Epithelial cell of esophagus (primary cell): Measurements from ENCODE around the gene CYBC1.
"Not testable (repeated sequence)": the region's sequence is repeated elsewhere in the genome, so short reads cannot be mapped to it uniquely, and the experiment has no call there.

ENCODE experiments used
- DNase-seq: peaks from one replicate; pipeline ENCODE4 v3.0.0; 2010; ENCODE audit warnings: low read depth
- H3K4me3 ChIP-seq: 2 replicates; pipeline ENCODE4 v1.5.1; 2011; ENCODE audit warnings: mild to moderate bottlenecking, low read length, control low read depth
- CTCF ChIP-seq: IDR thresholded peaks from 2 replicates; pipeline ENCODE4 v1.5.1; 2011; ENCODE audit warnings: low read depth, mild to moderate bottlenecking, low read length, control low read depth, inconsistent platforms; ENCODE audit not compliant: insufficient read depth; ENCODE audit errors: missing control alignments

Gene CYBC1

GRCh38 chr17:82463925-82464566 lies 13.5 kb upstream of the CYBC1 start:
- H3K4me3 ChIP-seq, result no peak overlapping the region
- no peak for TF ChIP-seq CTCF
- no peak for DNase-seq

GRCh38 chr17:82463391-82463790 lies 12.8 kb upstream of the CYBC1 start:
- DNase-seq, result no peak
- no peak for TF ChIP-seq CTCF
- H3K4me3 ChIP-seq, result no peak overlapping the region

GRCh38 chr17:82461827-82462524 lies 11.4 kb upstream of the CYBC1 start:
- H3K4me3 ChIP-seq, result no peak overlapping the region
- no peak for TF ChIP-seq CTCF
- peak; percentile 35 for DNase-seq

GRCh38 chr17:82459936-82460335 lies 9.4 kb upstream of the CYBC1 start:
- not testable (repeated sequence) for H3K4me3 ChIP-seq, DNase-seq

GRCh38 chr17:82458885-82459424 lies 8.4 kb upstream of the CYBC1 start:
- no peak for TF ChIP-seq CTCF
- H3K4me3 ChIP-seq, result peak overlapping the region; percentile 69
- no peak for DNase-seq

- H3K4me3 ChIP-seq, result peak within 1 kb of the TSS; percentile 69
- DNase-seq, result peak; percentile 100
- no peak for TF ChIP-seq CTCF
Measured at GRCh38 chr17:82458179-82458884, 7.8 kb upstream of the CYBC1 start, which contains the start of gene NARF. Gene NARF, plus strand, starts transcription at chr17:82458741. Its CDS starts 63 bp downstream, at chr17:82458804.

GRCh38 chr17:82457929-82458178 lies 7.3 kb upstream of the CYBC1 start:
- no peak for TF ChIP-seq CTCF
- peak overlapping the region; percentile 57 for H3K4me3 ChIP-seq
- DNase-seq, result no peak
